ENCODE measurements around the gene LHFPL6. TPM values are rescaled to one million over a fixed set of nuclear protein-coding genes. Genes with fewer than 3 reads are reported as not detected.

Gene LHFPL6
- total and polyA plus RNA-seq, 8 donors = 1.8 to 13.4 (median 7.1) TPM

DNA sequence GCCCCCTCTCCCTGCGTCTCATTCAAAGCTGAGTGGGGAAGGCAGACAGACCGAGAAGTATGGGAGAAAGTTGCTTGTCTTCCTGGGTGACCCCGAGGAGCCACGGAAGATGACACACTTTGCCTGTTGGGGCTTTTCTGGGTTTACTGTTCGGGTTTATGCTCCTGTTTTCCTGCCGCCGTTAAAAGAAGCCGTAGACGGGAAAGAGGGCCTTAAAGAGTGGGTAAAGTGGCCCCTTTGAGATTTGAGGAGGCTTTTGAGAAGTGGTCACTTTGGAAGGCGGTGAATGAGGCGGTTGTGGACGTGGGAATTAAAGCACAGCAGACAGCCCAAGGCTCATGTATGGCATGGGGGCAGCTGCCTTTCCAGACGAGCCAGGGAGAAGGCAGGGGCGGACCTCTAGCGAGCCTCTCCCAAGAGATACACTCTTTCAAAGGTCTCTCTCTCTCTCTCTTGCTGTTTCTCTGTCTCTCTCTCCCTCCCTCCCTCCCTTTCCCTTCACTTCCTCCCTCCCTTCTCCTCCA lies 493 bp upstream of the LHFPL6 start:
- peak overlapping the region in 2 of 4 donors; percentile 11 to 57 for H3K27ac ChIP-seq
- DNase-seq = no peak
- WGBS, 2 donors = 3 to 4% methylated on average over 15 of the region's 15 CpGs
- intact Hi-C loops (cut with DNase I) = loop anchor here in 1 of 3 donors (10.0 kb wide), 1 partner anchor 339 kb away; no protein-coding TSS in a partner anchor
- peaks cover 0 to 11% (median 0%) of the 10 kb centered on the region in 4 donors for H3K27me3 ChIP-seq
- no peaks in the 10 kb centered on the region for H3K9me3 ChIP-seq
- H3K36me3 ChIP-seq = no peaks in the 10 kb centered on the region
- H3K4me1 ChIP-seq = peaks cover 0 to 5% (median 0%) of the 10 kb centered on the region in 3 donors
- peak overlapping the region; percentile 57 to 69 (median 62) for H3K4me3 ChIP-seq
- TF ChIP-seq, protein P1, sequence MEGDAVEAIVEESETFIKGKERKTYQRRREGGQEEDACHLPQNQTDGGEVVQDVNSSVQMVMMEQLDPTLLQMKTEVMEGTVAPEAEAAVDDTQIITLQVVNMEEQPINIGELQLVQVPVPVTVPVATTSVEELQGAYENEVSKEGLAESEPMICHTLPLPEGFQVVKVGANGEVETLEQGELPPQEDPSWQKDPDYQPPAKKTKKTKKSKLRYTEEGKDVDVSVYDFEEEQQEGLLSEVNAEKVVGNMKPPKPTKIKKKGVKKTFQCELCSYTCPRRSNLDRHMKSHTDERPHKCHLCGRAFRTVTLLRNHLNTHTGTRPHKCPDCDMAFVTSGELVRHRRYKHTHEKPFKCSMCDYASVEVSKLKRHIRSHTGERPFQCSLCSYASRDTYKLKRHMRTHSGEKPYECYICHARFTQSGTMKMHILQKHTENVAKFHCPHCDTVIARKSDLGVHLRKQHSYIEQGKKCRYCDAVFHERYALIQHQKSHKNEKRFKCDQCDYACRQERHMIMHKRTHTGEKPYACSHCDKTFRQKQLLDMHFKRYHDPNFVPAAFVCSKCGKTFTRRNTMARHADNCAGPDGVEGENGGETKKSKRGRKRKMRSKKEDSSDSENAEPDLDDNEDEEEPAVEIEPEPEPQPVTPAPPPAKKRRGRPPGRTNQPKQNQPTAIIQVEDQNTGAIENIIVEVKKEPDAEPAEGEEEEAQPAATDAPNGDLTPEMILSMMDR (IDR thresholded peaks at IDR 0.05) = no peak
- ATAC-seq = peak; percentile 24 to 41 (median 34)
- FAIRE-seq = no peak

DNA sequence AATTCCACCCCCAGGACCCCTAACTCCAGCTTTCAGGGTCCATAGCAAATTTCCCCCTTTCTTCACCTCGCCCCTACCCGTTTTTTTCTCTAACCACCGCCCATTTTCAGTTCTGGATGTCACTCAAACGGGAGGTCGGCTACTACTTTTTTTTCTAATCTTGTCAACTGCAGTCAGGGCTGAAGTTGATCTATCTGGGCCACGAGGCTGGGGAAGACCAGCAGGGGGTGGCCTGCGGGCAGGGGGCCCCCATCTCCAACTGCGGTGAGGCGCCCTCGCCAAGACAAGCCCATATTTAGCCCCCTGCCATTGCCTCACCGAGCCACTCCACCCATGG lies 748 bp downstream of the LHFPL6 start:
- no peak overlapping the region for H3K27ac ChIP-seq
- DNase-seq = no peak
- TF ChIP-seq, protein P1 (IDR thresholded peaks at IDR 0.05) = no peak
- peaks cover 0 to 15% (median 0%) of the 10 kb centered on the region in 4 donors for H3K27me3 ChIP-seq
- 0 to 2% methylated on average over 11 of the region's 11 CpGs for WGBS, 2 donors
- H3K4me3 ChIP-seq = peak overlapping the region; percentile 57 to 69 (median 62)
- no peaks in the 10 kb centered on the region for H3K36me3 ChIP-seq
- FAIRE-seq = no peak
- H3K9me3 ChIP-seq = no peaks in the 10 kb centered on the region
- peaks cover 0 to 5% (median 0%) of the 10 kb centered on the region in 3 donors for H3K4me1 ChIP-seq
- intact Hi-C loops (cut with DNase I) = loop anchor here in 1 of 3 donors (10.0 kb wide), 1 partner anchor 337 kb away; no protein-coding TSS in a partner anchor
- ATAC-seq = no peak

DNA sequence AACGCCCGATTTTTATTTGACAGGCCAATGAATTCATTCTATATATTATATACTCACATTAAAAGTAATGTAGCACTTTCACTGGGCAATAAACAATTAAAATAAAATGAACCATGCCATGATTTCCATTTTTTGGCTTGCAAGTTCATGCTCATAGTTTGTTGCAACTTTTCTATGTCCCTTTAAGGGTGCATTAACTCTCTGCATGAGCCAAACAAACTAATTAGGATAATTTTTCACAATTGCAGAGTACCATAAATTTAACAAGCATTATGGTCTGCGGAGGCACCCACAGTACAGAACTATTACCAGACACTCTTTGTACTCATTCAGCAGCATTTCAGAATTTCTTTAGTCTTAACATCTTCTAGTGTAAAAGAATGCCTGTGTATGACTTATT lies 1.4 kb downstream of the LHFPL6 start:
- FAIRE-seq = no peak
- intact Hi-C loops (cut with DNase I) = loop anchor here in 1 of 3 donors (10.0 kb wide), 1 partner anchor 337 kb away; no protein-coding TSS in a partner anchor

DNA sequence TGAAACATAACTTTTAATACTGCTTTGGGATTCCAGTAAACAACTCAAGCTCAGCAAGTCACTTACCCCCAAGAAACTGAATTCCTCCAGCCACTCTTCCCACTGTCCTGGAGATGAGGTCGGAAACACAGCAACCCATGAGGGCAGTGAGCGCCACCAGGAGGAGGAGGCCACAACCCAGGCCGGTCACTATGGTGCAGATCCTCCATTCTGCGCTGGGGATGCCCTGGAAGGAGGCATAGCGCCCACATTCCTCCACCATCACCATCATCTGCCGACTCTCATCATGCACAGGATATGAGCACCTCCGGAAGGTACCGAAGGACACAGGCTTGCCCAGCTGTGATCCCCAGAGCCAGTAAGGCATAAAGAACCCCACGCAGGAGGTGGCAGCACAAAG lies 2.2 kb downstream of the LHFPL6 start:
- DNase-seq = no peak
- Histone ChIP-seq H3K9me3 (no peaks in the 10 kb centered on the region), H3K4me3 (peak overlapping the region in 1 of 4 donors; percentile 11), H3K36me3 (no peaks in the 10 kb centered on the region), H3K27ac (no peak overlapping the region), H3K4me1 (peaks cover 0 to 5% (median 0%) of the 10 kb centered on the region in 3 donors), H3K27me3 (peaks cover 0 to 15% (median 0%) of the 10 kb centered on the region in 4 donors)
- no peak for FAIRE-seq
- intact Hi-C loops (cut with DNase I) = loop anchor here in 1 of 3 donors (10.0 kb wide), 1 partner anchor 336 kb away; no protein-coding TSS in a partner anchor
- ATAC-seq = no peak
- TF ChIP-seq, protein P1 (IDR thresholded peaks at IDR 0.05) = no peak
- WGBS, 2 donors = 76 to 89% methylated on average over 9 of the region's 9 CpGs

More for the DNA sequence above, 1.4 kb downstream of the LHFPL6 start:
- TF ChIP-seq, protein P1 (IDR thresholded peaks at IDR 0.05) = no peak
- no peak for ATAC-seq
- Histone ChIP-seq H3K4me3 (peak overlapping the region in 1 of 4 donors; percentile 69), H3K36me3 (no peaks in the 10 kb centered on the region), H3K9me3 (no peaks in the 10 kb centered on the region), H3K27me3 (peaks cover 0 to 15% (median 0%) of the 10 kb centered on the region in 4 donors), H3K4me1 (peaks cover 0 to 5% (median 0%) of the 10 kb centered on the region in 3 donors), H3K27ac (no peak overlapping the region)
- WGBS, 2 donors = 49 to 58% methylated on average over 3 of the region's 3 CpGs
- DNase-seq = no peak

DNA sequence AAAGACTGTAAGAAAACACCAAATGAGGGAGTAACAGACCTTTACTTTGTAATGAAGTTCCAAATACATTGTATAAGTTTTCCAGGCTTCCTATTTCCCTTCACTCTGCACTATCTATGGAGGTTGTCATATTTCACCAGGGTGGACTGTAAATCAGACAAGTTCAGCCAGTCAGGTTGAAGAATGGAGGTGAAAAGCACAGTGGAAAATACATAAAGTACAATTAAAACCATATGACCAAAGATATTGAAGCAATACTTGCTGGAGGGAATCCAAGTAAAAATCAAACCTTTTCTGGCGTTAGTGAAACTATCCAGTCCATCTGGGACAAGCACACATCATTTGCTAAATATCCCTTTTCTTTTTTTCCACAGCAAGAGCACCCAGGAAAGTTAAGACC lies 3.2 kb downstream of the LHFPL6 start:
- FAIRE-seq = no peak
- intact Hi-C loops (cut with DNase I) = loop anchor here in 1 of 3 donors (10.0 kb wide), 1 partner anchor 335 kb away; no protein-coding TSS in a partner anchor
- no peak for DNase-seq
- Histone ChIP-seq H3K27ac (no peak overlapping the region), H3K4me1 (peaks cover 0 to 5% (median 0%) of the 10 kb centered on the region in 3 donors), H3K36me3 (no peaks in the 10 kb centered on the region), H3K27me3 (peaks cover 0 to 15% (median 0%) of the 10 kb centered on the region in 4 donors), H3K9me3 (no peaks in the 10 kb centered on the region), H3K4me3 (no peak overlapping the region)
- ATAC-seq = no peak
- TF ChIP-seq, protein P1 (IDR thresholded peaks at IDR 0.05) = no peak
- 51 to 73% methylated on average over 1 of the region's 1 CpG for WGBS, 2 donors
